DND-41 (cell line): ENCODE measurements around the gene RNF150.

Experiments used
- ATAC-seq: fragments of 200-7000 bp; cut with Tn5 transposase; 3 replicates; pipeline ENCODE4 v1.9.1; 2021; ENCODE audit warnings: low read depth; ENCODE audit not compliant: insufficient read depth
- DNase-seq: peaks from one replicate; pipeline ENCODE4 v3.0.0-alpha.2; 2020
- H2AFZ ChIP-seq: 2 replicates; pipeline ENCODE4 v1.6.0; 2012; ENCODE audit warnings: low read depth, low read length
- H3K27ac ChIP-seq: 2 replicates; pipeline ENCODE4 v1.5.1; 2012; ENCODE audit warnings: low read length, inconsistent platforms
- H3K27me3 ChIP-seq: fragments of 200-600 bp; sonication (generic); 2 replicates; pipeline ENCODE4 v1.6.0; 2012; ENCODE audit warnings: low read length, mild to moderate bottlenecking, inconsistent platforms; ENCODE audit not compliant: insufficient read depth, poor library complexity
- H3K36me3 ChIP-seq: 2 replicates; pipeline ENCODE4 v1.5.1; 2012; ENCODE audit warnings: low read length, inconsistent platforms; ENCODE audit not compliant: insufficient read depth
- H3K4me1 ChIP-seq: 2 replicates; pipeline ENCODE4 v1.5.1; 2012; ENCODE audit warnings: mild to moderate bottlenecking, low read length; ENCODE audit not compliant: insufficient read depth
- H3K4me2 ChIP-seq: 2 replicates; pipeline ENCODE4 v1.6.0; 2012; ENCODE audit warnings: mild to moderate bottlenecking, moderate library complexity, low read length, inconsistent platforms; ENCODE audit not compliant: insufficient read depth
- H3K4me3 ChIP-seq, 2 experiments: fragments of 200-600 bp in 1 of 2; shearing (Covaris generic) in 1 of 2; 2 replicates each; pipeline ENCODE4 v1.5.1; 2012 to 2016; ENCODE audit warnings: inconsistent platforms in 2 of 2, low read length in 2 of 2, mild to moderate bottlenecking in 2 of 2, low read depth in 1 of 2, moderate library complexity in 1 of 2
- H3K79me2 ChIP-seq: 2 replicates; pipeline ENCODE4 v1.6.0; 2012; ENCODE audit warnings: low read length, inconsistent platforms; ENCODE audit not compliant: insufficient read depth
- H3K9ac ChIP-seq: 2 replicates; pipeline ENCODE4 v1.6.0; 2012; ENCODE audit warnings: low read depth, mild to moderate bottlenecking, inconsistent platforms, low read length, moderate library complexity
- H3K9me3 ChIP-seq: 2 replicates; pipeline ENCODE4 v1.5.1; 2012; ENCODE audit warnings: low read length, moderate library complexity, mild to moderate bottlenecking, inconsistent platforms; ENCODE audit not compliant: insufficient read depth, severe bottlenecking
- H4K20me1 ChIP-seq: 2 replicates; pipeline ENCODE4 v1.6.0; 2012; ENCODE audit warnings: low read length; ENCODE audit not compliant: insufficient read depth
- EZH2 ChIP-seq: IDR thresholded peaks from 3 replicates; pipeline ENCODE4 v1.6.1; 2012; ENCODE audit warnings: borderline replicate concordance, low read depth, mild to moderate bottlenecking, moderate library complexity, low read length, inconsistent platforms; ENCODE audit not compliant: severe bottlenecking
- TF ChIP-seq, protein P1 (sequence below): IDR thresholded peaks from 2 replicates; pipeline ENCODE4 v1.5.1; 2012; ENCODE audit warnings: borderline replicate concordance, low read length, moderate library complexity, mild to moderate bottlenecking; ENCODE audit not compliant: poor library complexity, severe bottlenecking; ENCODE audit errors: extremely low read depth

RNF150 gene

GRCh38 chr4:141065872-141066271, 67.4 kb downstream of the RNF150 start:
- Histone ChIP-seq H3K79me2 (no peaks in the 10 kb centered on the region), H3K27me3 (no peaks in the 10 kb centered on the region), H3K9me3 (no peaks in the 10 kb centered on the region), H3K4me2 (no peak overlapping the region), H3K4me3 (no peak overlapping the region), H3K4me1 (no peaks in the 10 kb centered on the region), H4K20me1 (no peaks in the 10 kb centered on the region), H2AFZ (no peak overlapping the region), H3K27ac (no peak overlapping the region), H3K9ac (no peak overlapping the region), H3K36me3 (no peaks in the 10 kb centered on the region)
- TF ChIP-seq, protein P1, sequence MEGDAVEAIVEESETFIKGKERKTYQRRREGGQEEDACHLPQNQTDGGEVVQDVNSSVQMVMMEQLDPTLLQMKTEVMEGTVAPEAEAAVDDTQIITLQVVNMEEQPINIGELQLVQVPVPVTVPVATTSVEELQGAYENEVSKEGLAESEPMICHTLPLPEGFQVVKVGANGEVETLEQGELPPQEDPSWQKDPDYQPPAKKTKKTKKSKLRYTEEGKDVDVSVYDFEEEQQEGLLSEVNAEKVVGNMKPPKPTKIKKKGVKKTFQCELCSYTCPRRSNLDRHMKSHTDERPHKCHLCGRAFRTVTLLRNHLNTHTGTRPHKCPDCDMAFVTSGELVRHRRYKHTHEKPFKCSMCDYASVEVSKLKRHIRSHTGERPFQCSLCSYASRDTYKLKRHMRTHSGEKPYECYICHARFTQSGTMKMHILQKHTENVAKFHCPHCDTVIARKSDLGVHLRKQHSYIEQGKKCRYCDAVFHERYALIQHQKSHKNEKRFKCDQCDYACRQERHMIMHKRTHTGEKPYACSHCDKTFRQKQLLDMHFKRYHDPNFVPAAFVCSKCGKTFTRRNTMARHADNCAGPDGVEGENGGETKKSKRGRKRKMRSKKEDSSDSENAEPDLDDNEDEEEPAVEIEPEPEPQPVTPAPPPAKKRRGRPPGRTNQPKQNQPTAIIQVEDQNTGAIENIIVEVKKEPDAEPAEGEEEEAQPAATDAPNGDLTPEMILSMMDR: no peak
- no peak for TF ChIP-seq EZH2
- ATAC-seq (no peak), DNase-seq (no peak)

DNA sequence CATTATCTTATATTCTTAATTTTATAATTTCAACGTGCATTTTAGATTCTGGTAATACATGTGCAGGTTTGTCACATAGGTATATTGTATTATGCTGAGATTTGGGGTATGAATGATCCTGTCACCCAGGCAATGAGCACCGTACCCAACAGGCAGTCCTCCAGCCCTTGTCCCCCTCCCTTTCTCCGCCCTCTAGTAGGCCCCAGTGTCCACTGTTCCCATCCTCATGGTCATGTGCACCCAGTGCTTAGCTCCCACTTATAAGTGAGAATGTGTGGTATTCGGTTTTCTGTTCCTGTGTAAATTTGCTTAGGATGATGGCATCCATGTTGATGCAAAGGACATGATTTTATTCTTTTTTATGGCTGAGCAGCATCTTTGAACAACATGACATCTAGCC, 70.6 kb downstream of the RNF150 start:
- ATAC-seq (no peak), DNase-seq (no peak)
- no peaks in the 10 kb centered on the region for H3K27me3 ChIP-seq
- no peak overlapping the region for H2AFZ ChIP-seq
- no peaks in the 10 kb centered on the region for H3K4me1 ChIP-seq
- no peak overlapping the region for H3K4me3 ChIP-seq
- no peaks in the 10 kb centered on the region for H3K9me3 ChIP-seq
- H3K27ac ChIP-seq: no peak overlapping the region
- no peaks in the 10 kb centered on the region for H4K20me1 ChIP-seq
- H3K79me2 ChIP-seq: no peaks in the 10 kb centered on the region
- H3K4me2 ChIP-seq: no peak overlapping the region
- H3K36me3 ChIP-seq: no peaks in the 10 kb centered on the region
- H3K9ac ChIP-seq: no peak overlapping the region
- no peak for TF ChIP-seq EZH2
- TF ChIP-seq, protein P1: no peak

DNA sequence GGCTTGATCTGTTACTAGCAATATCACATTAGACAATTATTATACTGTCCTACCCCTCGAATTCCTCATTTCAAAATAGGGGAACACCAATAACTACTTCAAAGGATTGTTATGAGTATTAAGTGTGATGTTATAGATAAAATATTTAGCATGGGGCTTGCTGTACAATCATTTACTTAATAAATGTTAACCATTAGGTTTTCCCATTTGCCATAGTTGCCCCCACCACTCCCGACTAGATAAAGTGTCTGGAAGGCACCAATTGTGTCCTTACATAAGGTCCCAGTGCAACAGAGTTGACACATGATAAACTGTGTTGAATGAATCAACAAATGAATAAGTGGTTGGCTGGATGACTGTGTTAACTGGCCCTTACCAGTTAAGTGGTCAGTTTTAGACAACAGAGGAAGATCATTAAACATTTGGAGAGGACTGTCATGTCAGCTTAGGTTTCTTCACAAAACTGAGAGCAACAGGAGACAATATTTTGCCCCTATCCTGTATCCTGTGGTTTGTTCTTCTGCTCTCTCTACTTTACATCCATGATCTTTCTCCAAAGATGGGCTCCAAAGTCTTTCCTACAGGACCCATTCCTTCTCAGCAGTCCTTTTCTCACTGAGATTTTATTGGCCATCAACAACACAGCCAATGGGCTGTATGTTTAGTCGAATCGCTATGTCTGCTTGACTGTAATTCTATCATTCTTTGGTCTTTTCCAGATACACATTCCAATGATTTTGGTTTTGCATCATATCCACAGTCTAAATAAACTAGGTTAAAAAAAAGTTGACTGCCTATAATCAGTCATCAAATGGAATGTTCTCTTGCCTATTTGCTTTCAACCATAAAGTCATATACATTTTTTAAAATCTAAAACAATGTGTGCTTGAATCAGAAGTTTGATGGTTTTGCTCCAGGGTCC, 74.4 kb downstream of the RNF150 start:
- no peak for ATAC-seq
- H3K9me3 ChIP-seq: no peaks in the 10 kb centered on the region
- H3K4me2 ChIP-seq: no peak overlapping the region
- TF ChIP-seq EZH2: no peak
- TF ChIP-seq, protein P1: no peak
- no peaks in the 10 kb centered on the region for H4K20me1 ChIP-seq
- H3K36me3 ChIP-seq: no peaks in the 10 kb centered on the region
- no peaks in the 10 kb centered on the region for H3K27me3 ChIP-seq
- H3K79me2 ChIP-seq: no peaks in the 10 kb centered on the region
- H3K9ac ChIP-seq: no peak overlapping the region
- H3K27ac ChIP-seq: no peak overlapping the region
- H3K4me1 ChIP-seq: no peaks in the 10 kb centered on the region
- no peak overlapping the region for H3K4me3 ChIP-seq
- DNase-seq: no peak
- no peak overlapping the region for H2AFZ ChIP-seq
